ENCODE measurements around the gene ETV6.

ETV6 gene

DNA sequence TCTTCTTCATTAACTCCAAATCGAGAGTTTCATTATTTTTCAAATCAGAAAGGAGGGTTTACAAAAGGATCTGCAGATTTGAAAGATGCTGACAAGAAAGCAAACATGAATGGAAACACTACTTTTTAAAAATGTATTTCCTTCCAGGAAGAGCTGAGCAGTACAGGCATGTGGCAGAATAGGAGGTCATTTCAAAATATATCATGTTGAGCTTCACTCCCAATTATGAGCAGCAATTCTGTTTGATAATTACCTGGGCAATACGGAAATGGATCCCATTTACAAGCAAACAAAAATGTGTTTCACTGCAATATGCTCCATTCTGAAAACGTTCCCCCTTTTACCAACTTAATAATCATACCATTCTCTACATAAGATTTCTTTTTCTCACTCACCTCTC lies 273.6 kb downstream of the ETV6 start:
- no peak for DNase-seq

DNA sequence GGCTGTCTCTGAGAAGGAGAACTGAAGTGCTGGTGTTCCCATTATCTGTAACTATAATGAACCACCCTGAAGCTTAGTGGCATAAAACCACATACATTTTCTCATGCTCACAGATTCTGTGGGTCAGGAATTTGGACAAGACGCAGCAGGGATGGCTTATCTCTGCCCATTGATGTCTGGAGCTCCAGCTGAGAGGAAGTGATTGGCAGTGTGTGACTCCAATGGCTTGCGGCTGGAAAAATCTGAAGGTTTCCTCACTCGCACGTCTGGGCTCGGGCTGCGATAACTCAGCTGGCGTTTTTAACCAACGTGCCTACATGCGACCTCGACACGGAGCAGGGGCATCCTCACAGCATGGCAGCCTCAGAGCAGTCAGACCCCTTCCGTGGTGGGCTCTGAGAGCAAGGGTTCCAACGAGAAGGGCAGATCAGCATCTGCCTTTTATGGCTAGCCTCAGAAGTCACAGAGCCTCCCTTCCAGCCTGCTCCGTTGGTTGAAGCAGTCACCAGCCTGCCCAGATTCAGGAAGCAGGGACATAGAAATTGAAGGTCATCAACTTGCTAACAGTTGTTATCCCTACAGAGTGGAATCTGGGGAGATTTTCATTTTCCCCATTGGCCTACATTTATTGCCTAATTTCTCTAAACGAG lies 277.9 kb downstream of the ETV6 start:
- no peak for DNase-seq

DNA sequence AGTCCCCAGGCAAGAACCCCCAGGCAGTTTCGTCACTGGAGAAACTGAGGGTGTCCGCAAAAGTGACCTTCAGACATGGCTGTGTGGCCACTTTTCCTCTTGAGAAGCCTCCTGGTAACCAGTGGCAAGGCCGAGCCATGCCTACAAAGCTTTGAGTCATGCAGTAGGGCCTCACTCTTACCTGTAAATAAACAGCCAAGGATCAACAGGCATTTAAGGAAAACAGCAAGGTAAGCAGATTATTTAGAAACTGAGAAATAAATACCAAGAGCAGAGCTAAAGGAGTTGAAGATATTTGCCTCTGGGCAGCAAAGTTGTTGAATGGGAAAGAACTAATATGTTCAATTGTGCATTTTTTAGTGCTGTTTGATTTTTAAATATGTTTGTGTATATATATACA lies 280.2 kb downstream of the ETV6 start:
- DNase-seq = no peak

DNA sequence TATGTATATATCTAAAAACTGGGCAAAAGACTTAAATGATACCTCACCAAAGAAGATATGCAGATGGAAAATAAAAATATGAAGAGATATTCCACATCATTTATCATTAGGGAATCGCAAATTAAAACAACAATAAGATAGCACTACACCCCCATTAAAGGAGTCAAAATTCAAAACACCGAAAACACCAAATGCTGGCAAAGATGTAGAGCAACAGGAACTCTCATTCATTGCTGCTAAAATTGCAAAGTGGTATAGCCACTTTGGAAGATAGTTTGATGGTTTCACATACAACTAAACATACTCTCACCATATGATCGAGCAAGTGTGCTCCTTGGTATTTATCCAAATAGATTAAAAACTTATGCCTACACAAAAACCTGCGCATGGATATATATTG lies 289.7 kb downstream of the ETV6 start:
- no peak for DNase-seq

DNA sequence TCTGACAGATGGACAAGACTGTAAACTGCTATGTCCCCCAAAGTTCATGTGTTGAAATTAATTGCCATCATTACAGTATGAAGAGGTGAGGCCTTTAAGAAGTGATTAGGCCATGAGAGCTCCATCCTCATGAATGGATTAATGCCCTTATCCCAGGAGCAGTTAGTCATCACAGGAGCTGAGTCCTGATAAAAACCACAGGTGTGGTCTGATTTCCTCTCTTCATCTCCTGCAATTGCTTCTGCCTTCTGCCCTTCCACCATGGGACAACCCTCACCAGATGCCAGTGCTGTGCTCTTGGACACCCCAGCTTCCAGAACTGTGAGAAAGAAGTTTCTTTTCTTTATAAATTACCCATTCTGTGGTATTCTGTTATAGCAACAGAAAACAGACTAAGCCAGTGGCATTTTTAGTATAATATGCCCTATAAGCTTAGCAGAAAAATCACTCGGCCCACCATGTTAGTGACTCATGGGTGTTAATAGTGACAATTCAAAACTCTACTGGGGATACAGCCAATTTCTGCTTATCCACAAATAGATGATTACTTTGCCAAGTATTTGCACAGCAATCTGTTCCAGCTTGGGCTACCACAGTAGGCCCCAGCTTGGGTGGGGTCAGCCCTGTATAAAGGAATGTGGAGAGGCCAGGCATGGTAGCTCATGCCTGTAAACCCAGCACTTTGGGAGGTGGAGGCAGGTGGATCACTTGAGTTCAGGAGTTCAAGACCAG lies 292.3 kb downstream of the ETV6 start:
- DNase-seq = no peak

DNA sequence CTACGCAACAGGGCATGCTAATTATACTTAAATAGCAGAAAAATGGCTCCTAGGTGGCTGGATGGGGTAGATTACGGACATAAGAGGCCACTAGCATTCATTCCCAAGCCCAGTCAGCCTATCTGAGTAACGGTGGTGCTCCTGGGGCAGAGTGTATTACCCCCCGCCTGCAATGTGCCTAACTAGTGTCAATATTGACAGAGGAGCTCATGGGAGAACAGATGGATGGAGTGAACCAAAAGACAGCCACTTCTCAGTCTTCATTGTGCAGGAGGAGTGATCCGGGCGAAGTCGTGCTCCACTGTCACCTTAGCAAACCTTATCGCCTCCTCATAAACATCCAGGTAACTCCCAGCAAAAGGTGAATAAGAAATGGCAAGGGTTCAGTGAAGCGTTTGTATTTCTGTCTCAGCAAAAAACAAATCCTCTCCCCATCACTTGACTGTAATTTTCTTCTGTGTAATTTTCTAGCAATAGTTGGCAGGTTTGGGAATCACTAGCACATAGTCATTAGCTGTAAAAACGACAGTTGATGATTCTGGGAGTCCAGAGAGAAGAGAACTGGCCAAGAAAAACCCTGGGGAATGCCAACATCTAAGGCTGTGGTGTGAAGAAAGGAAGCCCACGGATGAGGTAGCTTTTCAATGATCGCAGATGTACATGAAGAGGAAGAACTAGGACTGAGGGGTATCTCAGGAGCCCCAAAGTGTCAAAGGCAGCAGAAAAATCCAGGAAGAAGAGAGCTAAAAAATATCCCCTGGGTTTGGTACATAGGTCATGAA lies 294.6 kb downstream of the ETV6 start:
- DNase-seq = no peak
